ENCODE measurements around the gene FLT3.

DNA sequence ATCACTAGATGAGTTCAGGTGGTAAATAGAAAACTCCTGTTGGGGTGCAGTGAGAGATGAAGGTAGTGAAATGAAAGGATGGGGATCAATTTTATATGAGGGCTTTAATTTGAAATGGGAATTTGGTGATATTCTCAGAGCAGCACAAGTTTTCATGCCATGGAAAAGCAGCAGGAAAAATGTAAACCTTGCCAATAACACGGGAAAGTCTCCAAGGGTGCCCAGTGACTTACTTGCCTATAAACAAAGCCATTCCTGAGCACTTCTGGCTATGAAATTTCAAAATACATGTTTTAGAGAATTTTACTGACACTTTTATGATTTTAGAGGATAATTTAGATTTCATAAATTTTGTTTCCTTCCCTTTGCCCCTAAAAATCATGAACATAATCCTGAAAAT lies 16.4 kb upstream of the FLT3 start:
- no peak for TF ChIP-seq EP300 (IDR thresholded peaks at IDR 0.05; ENCODE audit: low read depth)
- TF ChIP-seq POLR2AphosphoS5 (IDR thresholded peaks at IDR 0.05), result no peak
